CD4-positive, alpha-beta T cell treated with Interleukin-2 at 100 ng/mL for 4 hours (primary cell): ENCODE results near the gene FAM118B.
"Not testable (repeated sequence)": the region's sequence is repeated elsewhere in the genome, so short reads cannot be mapped to it uniquely, and the experiment has no call there.

ENCODE experiments used
- DNase-seq: peaks from one replicate; pipeline ENCODE4 v3.0.0-alpha.2; 2020; ENCODE audit warnings: low spot score

The FAM118B gene

DNA sequence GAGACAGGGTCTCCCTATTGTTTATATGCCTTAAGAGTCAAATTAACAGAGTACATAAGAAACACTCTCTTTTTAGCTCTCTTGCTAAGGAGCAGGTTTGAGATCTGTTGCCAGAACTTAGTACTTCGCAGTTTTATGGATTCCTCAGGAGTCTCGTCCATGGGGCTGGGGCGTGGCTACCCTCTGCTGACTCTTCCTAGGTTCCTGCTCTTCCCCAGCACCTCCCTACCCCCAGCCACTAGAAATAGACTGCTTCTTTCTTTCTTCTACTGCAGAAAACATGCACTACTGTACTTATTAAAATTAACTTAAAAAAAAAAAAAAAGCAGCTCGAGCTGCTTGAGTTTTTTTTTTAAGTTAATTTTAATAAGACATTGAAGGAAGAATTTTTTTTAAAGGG lies 8.0 kb downstream of the FAM118B start:
- no peak for DNase-seq

DNA sequence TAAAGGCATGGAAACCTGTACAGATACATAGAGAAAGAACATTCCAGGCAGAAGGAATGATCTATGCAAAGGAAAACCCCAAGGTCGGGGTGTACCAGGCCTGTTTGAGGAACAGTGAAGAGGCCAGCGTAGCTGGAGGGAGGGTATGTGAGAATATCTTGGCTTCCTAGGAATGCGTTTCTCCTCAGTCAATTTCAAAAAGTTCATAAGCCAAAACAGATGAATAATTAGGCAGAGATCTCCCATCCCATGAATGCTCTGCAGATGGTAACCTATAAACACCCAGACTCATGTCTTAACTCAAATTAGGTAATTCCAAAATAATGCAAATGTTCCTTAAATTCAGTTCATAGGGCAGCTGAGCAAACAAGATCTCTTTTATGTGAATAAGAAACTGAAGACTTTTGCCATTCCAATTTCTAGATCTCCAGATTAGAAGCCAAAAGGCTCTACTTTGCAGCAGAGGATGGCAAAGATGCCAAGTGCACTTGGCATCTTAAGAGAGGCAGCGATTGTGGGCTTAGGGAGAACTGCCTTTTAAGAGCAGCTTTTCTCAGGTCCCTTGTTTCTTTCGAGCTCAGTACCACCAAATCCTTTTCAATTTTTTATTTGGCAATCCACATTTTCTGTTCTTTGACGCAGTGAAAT lies 13.2 kb downstream of the FAM118B start:
- no peak for DNase-seq

DNA sequence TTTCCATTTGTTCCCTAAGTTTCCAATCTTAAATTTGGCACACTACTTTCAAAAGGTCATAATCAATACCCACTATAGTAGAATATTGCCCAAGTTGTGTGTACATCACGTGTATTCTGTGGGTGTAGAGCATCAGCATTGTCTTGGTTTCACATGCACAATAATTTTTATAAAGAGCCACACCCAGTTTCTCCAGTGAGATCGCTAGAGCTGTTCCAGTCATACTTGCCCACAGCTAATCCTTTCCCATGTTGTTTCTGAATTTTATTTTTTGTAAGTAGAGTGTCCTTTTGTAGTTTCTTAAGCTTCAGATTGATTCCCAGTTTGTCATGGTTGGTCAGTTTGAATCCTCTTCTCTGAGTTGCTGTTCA lies 13.7 kb downstream of the FAM118B start:
- no peak for DNase-seq

DNA sequence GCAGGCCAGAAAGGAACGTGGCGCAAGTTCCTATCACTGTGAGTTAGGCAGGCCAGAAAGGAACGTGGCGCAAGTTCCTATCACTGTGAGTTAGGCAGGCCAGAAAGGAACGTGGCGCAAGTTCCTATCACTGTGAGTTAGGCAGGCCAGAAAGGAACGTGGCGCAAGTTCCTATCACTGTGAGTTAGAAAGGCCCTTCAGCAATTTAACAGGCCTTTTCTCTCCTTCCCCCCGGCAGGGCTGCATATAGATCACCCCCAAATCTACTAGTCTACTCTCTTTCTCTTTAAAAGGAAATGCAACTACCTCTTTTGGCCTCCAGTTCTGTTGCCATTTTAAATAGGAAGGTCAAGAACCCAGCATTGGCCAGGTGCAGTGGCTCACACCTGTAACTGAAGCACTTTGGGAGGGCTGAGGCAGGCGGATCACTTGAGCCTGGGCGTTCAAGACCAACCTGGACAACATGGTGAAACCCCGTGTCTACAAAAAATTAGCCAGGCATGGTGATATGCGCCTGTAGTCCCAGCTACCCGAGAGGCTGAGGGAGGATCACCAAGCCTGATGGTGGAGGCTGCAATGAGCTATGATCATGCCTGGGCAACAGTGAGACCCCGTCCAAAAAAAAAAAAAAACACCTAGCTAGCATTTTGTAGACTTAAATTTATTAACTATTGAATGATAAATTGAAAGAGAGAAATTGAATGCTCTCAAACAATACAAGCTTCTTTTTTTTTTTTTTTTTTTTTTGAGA lies 14.9 kb downstream of the FAM118B start:
- no peak for DNase-seq

DNA sequence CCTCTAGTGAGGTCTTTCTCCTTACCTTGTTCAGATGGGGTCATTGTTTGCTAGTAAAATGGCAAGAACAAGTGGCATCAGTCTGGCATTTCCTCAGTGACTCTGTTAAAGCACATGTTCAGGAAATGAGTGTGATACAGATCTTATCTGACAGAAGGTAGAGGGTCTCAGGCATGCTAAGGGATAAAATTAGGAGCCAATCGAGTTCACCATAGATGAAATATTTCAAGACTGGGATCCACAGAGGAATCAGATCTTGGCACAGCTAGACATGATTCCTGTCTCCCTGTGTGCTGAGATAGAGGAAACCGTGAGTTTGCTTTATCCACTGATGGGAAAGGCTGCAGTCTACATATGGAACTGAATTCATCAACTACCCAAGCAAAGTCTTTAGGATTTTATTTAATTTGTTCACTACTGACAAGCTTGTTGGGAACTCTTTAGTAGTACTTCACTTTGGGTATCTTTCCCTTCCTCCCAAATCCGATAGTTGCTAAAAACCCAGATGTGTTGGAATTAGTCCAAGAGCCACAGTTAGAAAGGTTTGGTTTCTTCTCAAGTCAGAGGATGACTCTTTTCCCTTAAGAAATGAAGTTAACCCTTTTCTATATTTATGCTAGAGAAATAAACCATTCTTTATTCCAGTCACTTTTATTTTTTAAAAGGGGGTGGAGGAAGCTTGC lies 18.4 kb downstream of the FAM118B start:
- no peak for DNase-seq

DNA sequence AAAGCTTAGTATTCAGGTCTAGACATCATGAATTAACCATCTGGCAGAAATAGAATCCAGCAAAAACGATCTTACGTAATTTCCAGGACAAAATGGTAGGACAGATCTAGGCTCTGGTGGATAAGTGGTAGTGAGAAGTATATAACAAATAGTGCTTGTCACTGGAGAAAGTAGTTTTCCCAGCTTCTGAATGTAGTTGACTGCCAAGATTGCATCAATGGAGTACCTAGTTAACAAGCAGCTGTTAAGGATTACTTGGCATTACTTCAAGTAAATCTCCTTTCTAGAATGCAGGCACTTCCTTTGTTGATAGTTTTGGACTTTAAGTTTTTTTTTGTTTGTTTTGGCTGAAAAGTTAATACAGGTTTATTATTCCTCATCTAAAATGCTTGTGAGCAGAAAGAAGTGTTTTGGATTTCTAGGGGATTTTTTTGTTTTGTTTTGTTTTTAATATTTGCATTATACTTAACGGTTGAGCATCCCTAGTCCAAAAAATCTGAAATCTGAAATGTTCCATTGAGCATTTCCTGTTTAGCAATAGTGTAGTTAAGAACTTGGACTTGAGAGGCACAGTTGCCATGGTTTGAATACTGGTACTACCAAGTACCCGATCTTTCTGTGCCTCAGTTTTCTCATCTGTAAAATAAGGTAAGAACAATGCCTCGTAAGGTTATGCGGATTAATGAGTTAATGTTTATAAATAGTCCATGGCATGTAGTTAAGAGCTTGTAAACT lies 20.3 kb downstream of the FAM118B start:
- DNase-seq = no peak

DNA sequence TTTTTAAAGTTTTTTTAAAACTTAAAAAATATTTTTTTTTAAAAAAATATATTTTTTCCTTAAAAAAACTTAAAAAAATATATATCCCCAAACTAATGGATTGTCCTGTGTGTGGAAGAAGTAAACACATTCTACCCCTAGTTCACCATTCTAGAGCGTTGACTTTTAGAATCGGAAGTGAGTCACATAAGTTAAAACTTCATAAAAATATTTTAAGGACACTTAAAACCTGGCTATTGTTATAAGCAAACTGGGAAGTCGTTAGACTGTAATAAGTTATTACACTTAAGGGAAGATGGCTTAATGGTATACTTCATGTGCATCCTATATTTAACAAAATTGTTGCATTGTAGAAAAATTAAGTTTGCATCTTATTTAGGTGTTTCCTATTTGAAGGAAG lies 21.1 kb downstream of the FAM118B start:
- DNase-seq = no peak

DNA sequence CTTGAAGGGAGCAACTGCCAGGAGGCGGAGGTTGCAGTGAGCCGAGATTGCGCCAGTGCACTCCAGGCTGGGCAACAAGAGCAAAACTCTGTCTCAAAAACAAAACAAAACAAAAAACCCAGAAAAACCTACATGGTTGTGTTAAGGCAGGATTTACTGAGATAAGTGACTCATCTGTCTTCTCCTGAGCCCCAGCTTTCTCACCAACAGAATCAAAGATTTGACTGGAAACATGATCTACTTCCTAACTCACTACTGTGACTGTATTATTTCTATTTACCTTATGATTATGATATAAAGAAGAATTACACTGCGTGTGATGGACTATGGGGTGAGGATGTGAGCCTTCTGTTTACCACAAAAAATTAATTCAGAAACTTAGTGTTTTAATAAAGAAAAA lies 21.8 kb downstream of the FAM118B start:
- no peak for DNase-seq

DNA sequence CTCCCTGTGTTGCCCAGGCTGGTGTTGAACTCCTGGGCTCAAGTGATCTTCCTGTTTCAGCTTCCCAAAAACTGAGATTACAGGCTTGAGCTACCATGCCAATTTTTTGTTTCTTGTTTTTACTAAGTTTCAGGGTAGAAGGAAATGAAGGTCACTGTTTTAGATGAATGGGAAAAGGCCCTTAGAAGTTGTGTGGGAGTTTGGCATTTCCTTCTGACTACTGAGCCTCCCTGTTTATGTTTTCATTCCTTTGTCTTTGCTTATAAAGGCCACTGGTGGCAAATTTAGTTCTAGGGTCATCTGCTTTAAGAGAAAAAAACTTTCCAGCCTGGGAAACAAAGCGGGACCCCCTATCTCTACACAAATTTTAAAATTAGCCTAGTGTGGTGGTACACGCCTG lies 35.1 kb downstream of the FAM118B start:
- DNase-seq = no peak

DNA sequence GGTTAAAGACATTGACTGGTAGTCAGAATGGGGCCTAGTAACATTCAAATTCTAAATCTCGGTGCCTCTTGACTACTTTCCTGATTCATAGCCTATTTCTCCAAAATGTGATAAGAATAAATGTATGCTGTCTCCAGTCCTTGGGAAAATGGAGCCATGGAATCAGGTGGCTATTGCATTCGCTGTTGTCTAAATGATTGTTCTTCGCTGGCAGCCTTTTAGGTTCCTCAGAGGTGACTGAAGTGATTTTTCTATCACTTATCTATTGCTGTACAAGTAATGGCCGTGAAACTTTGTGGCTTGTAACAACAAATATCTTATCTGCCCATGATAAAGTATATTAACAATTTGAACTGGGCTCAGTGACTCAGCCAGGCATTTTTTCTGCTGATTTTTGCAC lies 41.7 kb downstream of the FAM118B start:
- DNase-seq = no peak

DNA sequence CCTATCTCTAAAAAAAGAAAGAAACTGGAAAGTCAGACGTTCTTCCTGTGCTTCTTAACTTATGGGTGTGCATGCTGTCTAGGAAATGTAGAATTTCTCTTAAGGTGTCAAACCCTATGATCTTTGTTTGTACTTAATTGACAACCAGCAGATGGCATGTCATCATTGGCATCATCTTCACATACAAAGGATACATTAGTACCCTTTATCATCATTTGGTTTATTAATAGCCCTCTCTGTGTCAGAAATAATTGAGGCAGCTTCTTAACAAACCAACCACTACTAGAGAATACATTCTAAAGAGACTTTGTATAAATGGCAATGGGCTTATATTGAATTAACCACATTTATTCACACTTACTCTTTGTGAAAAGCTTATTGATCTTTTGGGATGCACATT lies 43.2 kb downstream of the FAM118B start:
- DNase-seq = no peak

DNA sequence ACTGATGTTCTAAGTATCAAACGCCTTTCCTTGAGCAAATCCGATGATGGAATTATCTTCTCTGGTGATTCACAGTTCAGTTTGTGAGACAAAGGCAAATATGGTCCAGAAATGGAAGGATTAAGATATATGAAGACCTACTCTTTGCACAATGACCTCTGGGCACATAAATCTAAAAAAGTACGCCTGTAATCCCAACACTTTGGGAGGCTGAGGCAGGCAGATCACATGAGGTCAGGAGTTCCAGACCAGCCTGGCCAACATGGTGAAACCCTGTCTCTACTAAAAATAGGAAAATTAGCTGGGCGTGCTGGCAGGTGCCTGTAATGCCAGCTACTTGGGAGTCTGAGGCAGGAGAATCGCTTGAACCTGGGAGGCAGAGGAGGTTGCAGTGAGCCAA lies 43.9 kb downstream of the FAM118B start:
- DNase-seq = not testable (repeated sequence)

DNA sequence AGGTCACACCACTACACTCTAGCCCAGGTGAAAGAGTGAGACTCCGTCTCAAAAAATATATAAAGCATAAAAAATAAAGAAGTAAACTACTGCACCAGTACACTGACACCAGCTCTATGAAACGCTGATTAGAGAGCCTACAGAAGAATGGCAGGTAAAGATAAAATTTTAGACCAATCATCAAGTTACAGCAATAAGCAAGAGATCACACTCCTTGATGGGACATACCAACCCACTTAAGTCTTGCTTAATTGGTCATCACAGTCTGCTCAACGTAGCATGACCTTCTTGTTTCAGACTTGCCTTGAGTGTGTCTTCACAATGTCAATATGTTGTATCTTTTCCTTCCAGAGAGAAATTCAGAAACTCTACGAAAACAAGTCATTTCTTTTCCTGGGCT lies 44.6 kb downstream of the FAM118B start:
- no peak for DNase-seq

DNA sequence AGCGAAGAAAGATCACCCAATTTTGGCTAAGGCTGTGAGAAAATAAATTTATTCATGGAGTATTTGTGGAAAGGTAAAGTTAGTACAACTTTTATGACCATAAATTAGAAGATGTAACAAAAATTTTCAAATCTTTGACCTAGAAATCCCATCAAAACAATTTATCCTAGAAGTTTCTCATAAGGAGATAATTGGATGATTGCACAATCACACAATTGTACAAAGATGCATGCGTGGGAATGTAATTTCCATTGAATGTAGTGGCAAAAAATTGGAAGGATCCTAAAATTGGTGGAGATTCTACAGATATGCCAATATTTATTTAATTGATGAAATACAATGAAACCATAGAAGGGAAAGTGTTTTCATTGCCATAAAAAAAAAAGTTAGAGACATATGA lies 45.6 kb downstream of the FAM118B start:
- DNase-seq = no peak

DNA sequence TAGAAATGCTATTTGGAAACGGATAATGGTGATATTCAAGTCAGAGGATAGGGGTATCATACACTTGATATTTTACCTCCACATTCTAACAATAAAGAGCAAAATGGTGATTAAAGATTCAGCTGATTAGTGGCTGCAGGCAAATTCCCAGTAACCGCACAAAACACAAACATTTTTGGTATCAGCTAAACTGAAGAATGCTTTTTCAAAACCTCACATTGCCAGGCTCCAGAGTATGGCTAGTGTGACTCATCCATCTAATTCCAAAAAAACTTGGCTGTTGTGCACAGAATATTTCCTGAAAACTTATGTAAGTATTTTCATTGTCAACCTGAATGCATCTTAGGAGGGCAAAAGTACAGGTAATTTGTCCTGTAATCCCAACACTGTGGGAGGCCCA lies 46.2 kb downstream of the FAM118B start:
- DNase-seq = no peak

DNA sequence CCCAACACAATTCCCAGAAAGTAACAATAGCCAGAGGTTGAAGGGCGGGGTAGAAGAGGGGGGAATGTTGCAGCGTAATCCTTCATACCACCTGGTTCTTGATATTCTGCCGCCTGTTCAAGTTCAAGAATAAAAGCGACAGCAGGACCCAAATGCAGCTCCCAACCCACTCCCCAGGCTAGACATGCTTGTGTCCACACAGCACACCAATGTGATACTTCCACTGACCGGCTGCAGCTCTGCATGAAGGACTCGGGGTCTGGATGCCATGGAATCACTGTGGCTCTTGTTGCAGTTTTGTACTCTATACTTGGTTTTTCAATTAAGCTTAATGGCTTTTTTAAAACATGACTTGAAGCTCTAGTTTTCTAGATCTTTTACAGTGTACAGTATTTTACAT lies 50.6 kb downstream of the FAM118B start:
- no peak for DNase-seq

DNA sequence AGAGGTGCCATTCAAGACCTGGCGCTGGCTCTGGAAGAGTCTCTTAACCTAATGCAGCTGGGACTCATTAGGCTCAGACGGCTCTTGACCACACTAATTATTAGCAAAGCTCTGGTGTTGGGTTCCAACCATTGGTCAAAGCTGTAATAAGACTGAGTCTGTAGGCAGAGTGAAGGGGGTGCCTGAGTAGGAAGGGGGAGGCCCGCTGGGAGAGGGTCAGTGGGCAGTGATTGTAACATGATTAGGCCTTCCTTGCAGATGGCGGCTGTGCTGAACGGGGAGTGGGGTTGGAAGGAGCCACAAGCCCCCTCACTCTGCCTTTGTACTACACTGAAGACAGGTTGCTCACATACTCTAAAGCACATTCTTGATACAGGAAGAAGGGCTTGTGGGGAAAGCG lies 51.9 kb downstream of the FAM118B start:
- DNase-seq = no peak

DNA sequence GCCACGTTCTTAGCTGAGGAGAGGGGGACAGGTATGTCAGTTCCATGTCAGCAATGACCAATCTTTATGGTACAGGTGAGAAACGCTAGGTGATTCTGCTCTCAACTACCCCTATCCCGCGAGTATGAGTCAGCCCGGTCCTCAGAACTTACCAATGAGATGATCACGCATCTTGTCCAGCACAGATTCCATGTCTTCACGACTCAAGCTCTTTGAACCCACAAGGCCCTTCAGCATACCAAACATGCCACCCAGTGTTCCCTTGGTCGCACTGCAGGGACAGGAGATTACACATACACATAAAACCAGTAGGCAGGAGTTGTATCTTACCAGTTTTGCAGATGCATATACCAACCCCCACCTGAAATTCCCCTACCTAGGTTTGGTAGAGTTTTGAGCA lies 54.2 kb downstream of the FAM118B start:
- DNase-seq = no peak

DNA sequence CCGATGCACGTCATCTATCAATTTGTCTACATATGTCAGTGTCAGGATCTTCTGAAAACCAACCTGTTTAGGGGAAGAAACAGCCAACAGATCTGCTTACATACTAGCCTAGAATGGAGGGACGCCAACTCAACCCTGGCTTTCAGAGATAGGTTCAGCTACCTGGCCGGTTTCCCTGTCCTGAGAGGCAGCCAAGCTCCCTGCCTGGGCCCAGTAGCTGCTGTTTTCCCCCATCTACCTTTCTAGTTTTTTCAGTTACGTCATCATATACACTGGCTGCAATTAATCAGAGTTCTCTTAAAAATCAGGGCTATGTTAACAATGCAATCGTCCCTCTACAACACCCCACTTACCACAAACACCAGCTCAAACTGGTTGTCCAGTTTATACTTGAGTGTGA lies 56.1 kb downstream of the FAM118B start:
- DNase-seq = no peak

DNA sequence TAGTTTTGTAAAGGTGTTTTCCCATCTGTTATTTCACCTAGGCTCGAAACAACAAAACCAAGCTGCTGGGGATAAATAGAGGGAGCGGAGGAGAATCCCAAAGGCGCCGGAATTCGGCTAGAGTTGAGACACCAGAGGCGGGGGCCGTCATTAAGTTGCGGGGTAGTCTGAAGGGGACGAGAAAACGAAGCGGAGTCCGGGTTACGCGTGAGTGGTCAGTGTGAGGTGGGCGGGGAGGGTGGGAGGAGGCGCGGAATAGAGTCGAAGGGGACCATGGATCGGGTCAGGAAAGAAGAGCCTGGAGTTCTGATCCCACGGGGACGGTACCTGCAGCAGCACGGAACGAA lies 56.8 kb downstream of the FAM118B start:
- no peak for DNase-seq

DNA sequence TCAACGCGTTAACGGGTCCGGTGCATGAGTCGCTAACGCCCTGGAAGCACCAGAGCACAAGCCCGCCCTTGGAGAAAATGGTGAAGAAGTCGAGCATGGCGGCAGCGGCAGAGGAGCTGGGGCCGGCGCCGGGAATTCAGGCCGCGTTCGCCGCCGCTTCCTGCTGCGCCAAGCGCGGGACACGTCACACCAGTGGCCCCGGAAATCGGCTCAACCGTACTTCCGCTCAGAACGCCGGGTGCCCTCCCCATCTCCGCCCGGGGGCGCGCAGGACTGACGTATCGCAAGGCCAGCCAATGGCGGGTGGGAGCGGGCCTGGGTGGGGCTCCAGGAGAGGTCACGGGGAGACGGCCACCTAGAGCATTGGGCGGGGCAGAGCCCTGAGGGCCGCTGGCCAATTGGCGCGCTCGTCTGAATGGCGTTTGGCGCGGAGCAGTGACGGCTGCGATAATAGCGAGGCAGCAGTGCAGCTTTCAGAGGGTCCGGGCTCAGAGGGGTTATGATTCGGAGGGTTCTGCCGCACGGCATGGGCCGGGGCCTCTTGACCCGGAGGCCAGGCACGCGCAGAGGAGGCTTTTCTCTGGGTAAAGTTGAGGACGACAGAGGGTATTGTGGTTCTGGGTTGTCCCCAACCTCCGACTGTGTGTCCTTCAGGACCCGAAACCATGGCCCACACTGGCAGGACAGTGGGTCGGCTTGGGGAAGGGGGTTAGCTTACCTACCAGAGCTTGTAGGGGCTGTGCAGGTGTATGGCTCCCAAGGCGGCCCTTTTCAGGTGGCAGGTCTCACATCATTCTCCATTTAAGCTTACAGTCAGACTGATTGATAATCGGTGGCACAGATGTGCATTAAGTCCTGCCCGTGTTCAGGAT lies 57.4 kb downstream of the FAM118B start, which contains the start of the genes FOXRED1 and SRPRA:
Gene FOXRED1, plus strand, starts transcription at position 447 of the 872 bp plus-strand sequence. Its CDS starts 53 bp downstream, at position 500.
Gene SRPRA, minus strand, starts transcription at position 188 of the 872 bp plus-strand sequence. Its CDS starts 91 bp downstream, at position 97.
- peak; percentile 99 for DNase-seq

DNA sequence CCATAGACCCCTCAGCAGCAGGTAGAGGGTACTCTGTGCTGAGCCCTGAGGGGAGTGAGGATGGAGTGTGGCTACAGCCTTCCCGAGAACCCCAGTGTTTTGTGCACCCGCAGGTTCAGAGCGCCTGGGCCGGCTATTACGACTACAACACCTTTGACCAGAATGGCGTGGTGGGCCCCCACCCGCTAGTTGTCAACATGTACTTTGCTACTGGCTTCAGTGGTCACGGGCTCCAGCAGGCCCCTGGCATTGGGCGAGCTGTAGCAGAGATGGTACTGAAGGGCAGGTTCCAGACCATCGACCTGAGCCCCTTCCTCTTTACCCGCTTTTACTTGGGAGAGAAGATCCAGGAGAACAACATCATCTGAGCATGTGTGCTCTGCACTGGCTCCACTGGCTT lies 65.7 kb downstream of the FAM118B start:
- DNase-seq = no peak
